Kidney (tissue), 14 donors: ENCODE data around the gene PTBP3. TPM values are rescaled to one million over a fixed set of nuclear protein-coding genes. Genes with fewer than 3 reads are reported as not detected.
"Not testable (repeated sequence)": the region's sequence is repeated elsewhere in the genome, so short reads cannot be mapped to it uniquely, and the experiment has no call there.

ENCODE experiments used
- DNase-seq, 5 donors: peaks; one replicate each; pipeline ENCODE4 v3.0.0-alpha.2; 2013 to 2020
- FAIRE-seq: peaks from 2 replicates; lab custom pipeline; 2012; peaks lifted over from hg19 to GRCh38; lab: Jason Lieb, UNC
- H3K27ac ChIP-seq, 2 donors: one replicate each; pipeline ENCODE4 v1.7.0; 2013; ENCODE audit warnings: low read depth in 2 of 2, low read length in 2 of 2, inconsistent platforms in 1 of 2
- H3K27me3 ChIP-seq: one replicate; pipeline ENCODE4 v1.7.1; 2013; ENCODE audit warnings: low read length, inconsistent platforms; ENCODE audit not compliant: control insufficient read depth, insufficient read depth
- H3K36me3 ChIP-seq, 3 donors: one replicate each; pipeline versions ENCODE4 v1.7.0 to v1.7.1; 2013; ENCODE audit warnings: low read length in 3 of 3, control low read depth in 1 of 3, inconsistent platforms in 1 of 3; ENCODE audit not compliant: insufficient read depth in 3 of 3, control insufficient read depth in 2 of 3
- H3K4me1 ChIP-seq, 3 donors: one replicate each; pipeline versions ENCODE4 v1.7.0 to v1.7.1; 2013; ENCODE audit warnings: low read length in 3 of 3, inconsistent platforms in 1 of 3, low read depth in 1 of 3; ENCODE audit not compliant: control insufficient read depth in 2 of 3, insufficient read depth in 2 of 3
- H3K4me3 ChIP-seq, 3 donors: one replicate each; pipeline versions ENCODE4 v1.7.0 to v1.8.1; 2013; ENCODE audit warnings: low read length in 3 of 3, control low read depth in 1 of 3, inconsistent platforms in 1 of 3
- H3K9ac ChIP-seq, 3 donors: one replicate each; pipeline versions ENCODE4 v1.7.0 to v1.7.1; 2013; ENCODE audit warnings: low read length in 3 of 3, control low read depth in 1 of 3, inconsistent platforms in 1 of 3
- H3K9me3 ChIP-seq, 3 donors: one replicate each; pipeline versions ENCODE4 v1.7.0 to v1.7.1; 2013; ENCODE audit warnings: low read length in 3 of 3, control low read depth in 1 of 3, inconsistent platforms in 1 of 3; ENCODE audit not compliant: control insufficient read depth in 2 of 3, insufficient read depth in 1 of 3
- intact Hi-C: fragments of 100-400 bp; cut with DNase I; formaldehyde crosslinking; loops from one replicate; pipeline ENCODE4 v1.11.1; 2022
- polyA plus RNA-seq: library from polyadenylated mRNA; stranded (reverse); fragments of 350-450 nt; fragmentation: Illumina TruSeq; extraction: RNeasy Lipid Tissue Mini Kit (QIAGEN cat#74804); gene quantifications from one replicate; pipeline ENCODE4 v1.2.3, GENCODE V29; 2014; ENCODE audit warnings: low read depth, low replicate concordance; ENCODE audit not compliant: insufficient read depth
- total RNA-seq: library from RNA; stranded (reverse); fragmentation: NEBNext Ultra II Directional; extraction: Animal tissue kit (Norgen Biotek cat#: 25700); gene quantifications from one replicate; pipeline ENCODE4 v1.2.1, GENCODE V29; 2021
- TF ChIP-seq, protein P1 (sequence below): IDR thresholded peaks from 3 replicates; pipeline ENCODE4 v1.5.1; 2012; ENCODE audit warnings: mild to moderate bottlenecking, moderate library complexity, borderline replicate concordance; ENCODE audit not compliant: insufficient read depth; ENCODE audit errors: extremely low read depth
- donor health status: control.
- donor health status: control.
- donor health status: control.
- donor health status: control.
- donor health status: control.
- donor health status: DM: yes; HTN: yes; CAD: no.
- donor health status: Normal renal cell carcinoma (clear cell type).

Gene PTBP3
- total and polyA plus RNA-seq, 2 donors from 2014 or later = 14.0 to 86.6 TPM

DNA sequence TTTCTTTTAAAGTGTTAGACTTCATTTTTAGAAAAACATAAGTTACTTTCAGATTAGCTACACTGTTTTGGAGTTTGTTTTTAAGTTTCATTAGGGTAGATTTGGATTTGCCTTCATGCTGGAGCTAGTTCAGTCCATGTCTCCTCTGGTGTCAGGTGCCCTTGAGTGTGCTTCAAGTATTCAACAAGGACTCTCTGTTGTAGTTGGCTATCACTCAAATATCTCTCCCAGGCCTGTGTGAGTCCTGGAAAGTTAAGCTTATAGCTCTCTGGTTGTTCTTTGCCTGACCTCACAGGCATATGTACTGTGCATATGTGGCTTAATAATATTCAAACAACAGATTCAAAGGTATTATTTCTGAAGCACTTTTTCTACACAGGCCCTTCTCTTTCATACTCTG lies 45.4 kb downstream of the PTBP3 start:
- no peak for DNase-seq
- H3K27ac ChIP-seq = no peak overlapping the region
- H3K4me3 ChIP-seq = no peak overlapping the region
- H3K9me3 ChIP-seq = peaks cover 0 to 6% (median 2%) of the 10 kb centered on the region in 3 donors
- intact Hi-C loops = no loop called here
- no peaks in the 10 kb centered on the region for H3K27me3 ChIP-seq
- no peak for FAIRE-seq
- H3K9ac ChIP-seq = no peak overlapping the region
- TF ChIP-seq, protein P1, sequence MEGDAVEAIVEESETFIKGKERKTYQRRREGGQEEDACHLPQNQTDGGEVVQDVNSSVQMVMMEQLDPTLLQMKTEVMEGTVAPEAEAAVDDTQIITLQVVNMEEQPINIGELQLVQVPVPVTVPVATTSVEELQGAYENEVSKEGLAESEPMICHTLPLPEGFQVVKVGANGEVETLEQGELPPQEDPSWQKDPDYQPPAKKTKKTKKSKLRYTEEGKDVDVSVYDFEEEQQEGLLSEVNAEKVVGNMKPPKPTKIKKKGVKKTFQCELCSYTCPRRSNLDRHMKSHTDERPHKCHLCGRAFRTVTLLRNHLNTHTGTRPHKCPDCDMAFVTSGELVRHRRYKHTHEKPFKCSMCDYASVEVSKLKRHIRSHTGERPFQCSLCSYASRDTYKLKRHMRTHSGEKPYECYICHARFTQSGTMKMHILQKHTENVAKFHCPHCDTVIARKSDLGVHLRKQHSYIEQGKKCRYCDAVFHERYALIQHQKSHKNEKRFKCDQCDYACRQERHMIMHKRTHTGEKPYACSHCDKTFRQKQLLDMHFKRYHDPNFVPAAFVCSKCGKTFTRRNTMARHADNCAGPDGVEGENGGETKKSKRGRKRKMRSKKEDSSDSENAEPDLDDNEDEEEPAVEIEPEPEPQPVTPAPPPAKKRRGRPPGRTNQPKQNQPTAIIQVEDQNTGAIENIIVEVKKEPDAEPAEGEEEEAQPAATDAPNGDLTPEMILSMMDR = no peak
- H3K4me1 ChIP-seq = no peaks in the 10 kb centered on the region
- peaks cover 0 to 2% (median 0%) of the 10 kb centered on the region in 3 donors for H3K36me3 ChIP-seq

DNA sequence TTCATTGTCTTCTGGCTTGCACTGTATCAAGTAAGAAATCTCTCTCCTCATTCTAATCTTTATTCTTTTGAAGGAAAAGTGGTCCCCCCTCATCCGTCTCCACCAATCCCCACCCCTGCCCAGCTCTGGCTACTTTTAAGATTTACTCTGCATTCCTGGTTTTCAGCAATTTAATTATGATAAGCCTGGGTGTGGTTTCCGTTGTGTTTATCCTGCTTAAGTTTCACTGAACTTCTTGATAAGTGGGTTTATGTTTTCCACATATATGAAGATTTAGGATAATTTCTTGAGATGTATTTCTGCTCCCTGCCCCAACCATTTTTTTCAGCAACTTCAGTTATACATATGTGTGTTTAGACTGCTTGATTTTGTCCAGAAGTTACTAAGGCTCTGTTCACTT lies 46.5 kb downstream of the PTBP3 start:
- DNase-seq = no peak
- TF ChIP-seq, protein P1 = no peak
- Histone ChIP-seq H3K4me1 (no peaks in the 10 kb centered on the region), H3K4me3 (no peak overlapping the region), H3K27ac (no peak overlapping the region), H3K9me3 (peaks cover 0 to 6% (median 2%) of the 10 kb centered on the region in 3 donors), H3K36me3 (peaks cover 0 to 2% (median 0%) of the 10 kb centered on the region in 3 donors), H3K27me3 (no peaks in the 10 kb centered on the region), H3K9ac (no peak overlapping the region)
- intact Hi-C loops = no loop called here
- no peak for FAIRE-seq

DNA sequence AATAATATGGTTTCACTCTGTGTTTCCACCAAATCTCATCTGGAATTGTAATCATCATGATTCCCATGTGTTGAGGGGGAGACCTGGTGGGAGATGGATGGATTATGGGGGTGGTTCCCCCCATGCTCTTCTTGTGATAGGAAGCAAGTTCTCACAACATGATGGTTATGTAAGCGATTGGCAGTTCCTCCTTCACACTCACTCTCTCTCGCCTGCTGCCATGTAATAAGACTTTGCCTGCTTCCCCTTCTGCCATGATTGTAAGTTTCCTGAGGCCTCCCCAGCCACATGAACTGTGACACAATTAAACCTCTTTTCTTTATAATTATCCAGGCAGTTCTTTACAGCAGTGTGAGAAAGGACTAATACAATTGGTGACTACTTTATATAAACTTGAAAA lies 48.4 kb downstream of the PTBP3 start:
- FAIRE-seq = no peak
- TF ChIP-seq, protein P1 = no peak

DNA sequence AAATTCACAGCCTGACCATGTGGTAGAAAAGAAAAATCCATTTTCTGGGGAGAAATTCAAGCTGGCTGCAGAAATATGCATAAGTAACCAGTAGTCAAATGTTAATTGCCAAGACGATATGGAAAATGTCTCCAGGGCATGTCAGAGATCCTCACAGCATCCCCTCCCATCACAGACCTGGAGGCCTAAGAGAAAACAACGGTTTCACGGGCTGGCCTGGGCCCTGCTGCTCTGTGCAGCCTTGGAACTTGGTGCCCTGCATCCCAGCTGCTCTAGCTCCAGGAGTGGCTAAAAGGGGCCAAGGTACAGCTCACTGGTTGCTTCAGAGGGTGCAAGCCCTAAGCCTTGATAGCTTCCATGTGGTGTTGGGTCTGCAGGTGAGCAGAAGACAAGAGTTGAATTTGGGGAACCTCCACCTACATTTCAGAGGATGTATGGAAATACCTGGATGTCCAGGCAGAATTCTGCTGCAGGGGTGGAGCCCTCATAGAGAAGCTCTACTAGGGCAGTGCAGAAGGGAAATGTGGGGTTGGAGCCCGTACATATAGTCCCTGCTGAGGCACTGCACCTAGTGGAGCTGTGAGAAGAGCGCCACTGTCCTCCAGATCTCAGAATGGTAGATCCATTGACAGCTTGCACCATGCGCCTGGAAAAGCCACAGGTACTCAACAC lies 49.7 kb downstream of the PTBP3 start:
- Histone ChIP-seq H3K4me1 (no peaks in the 10 kb centered on the region), H3K9me3 (peaks cover 0 to 6% (median 2%) of the 10 kb centered on the region in 3 donors), H3K9ac (no peak overlapping the region), H3K27ac (no peak overlapping the region), H3K27me3 (no peaks in the 10 kb centered on the region), H3K4me3 (no peak overlapping the region), H3K36me3 (peaks cover 0 to 2% (median 0%) of the 10 kb centered on the region in 3 donors)
- TF ChIP-seq, protein P1 = no peak
- DNase-seq (no peak), FAIRE-seq (no peak)
- intact Hi-C loops = no loop called here

More for the DNA sequence above, 48.4 kb downstream of the PTBP3 start:
- Histone ChIP-seq H3K9ac (no peak overlapping the region), H3K36me3 (peaks cover 0 to 2% (median 0%) of the 10 kb centered on the region in 3 donors), H3K4me3 (no peak overlapping the region), H3K27me3 (no peaks in the 10 kb centered on the region), H3K27ac (no peak overlapping the region), H3K9me3 (peaks cover 0 to 6% (median 2%) of the 10 kb centered on the region in 3 donors), H3K4me1 (no peaks in the 10 kb centered on the region)
- intact Hi-C loops = no loop called here
- DNase-seq = no peak

DNA sequence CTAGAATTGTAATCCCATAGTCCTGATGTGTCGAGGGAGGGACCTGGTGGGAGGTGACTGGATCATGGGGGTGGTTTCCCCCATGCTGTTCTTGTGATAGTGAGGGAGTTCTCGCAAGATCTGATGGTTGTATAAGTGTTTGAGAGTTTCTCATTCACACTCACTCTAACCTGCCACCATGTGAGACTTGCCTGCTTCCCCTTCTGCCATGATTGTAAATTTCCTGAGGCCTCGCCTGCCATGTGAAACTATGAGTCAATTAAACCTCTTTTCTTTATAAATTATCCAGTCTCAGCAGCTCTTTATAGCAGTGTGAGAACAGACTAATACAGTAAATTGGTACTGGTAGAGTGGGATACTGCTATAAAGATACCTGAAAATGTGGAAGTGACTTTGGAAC lies 50.6 kb downstream of the PTBP3 start:
- H3K9me3 ChIP-seq, FAIRE-seq, DNase-seq, H3K4me3 ChIP-seq, H3K4me1 ChIP-seq, H3K36me3 ChIP-seq, H3K27me3 ChIP-seq, H3K27ac ChIP-seq, intact Hi-C loops, H3K9ac ChIP-seq: not testable (repeated sequence)
